Measurements from ENCODE around the gene CD80.
A peak's percentile ranks its signal among the peaks of the same experiment; 100 is the strongest.

The CD80 gene

GRCh38 chr3:119500901-119501300 lies 58.5 kb downstream of the CD80 start:
- Histone ChIP-seq H3K27ac (no peak overlapping the region), H3K4me3 (peak overlapping the region; percentile 7)
- TF ChIP-seq CTCF (IDR thresholded peaks at IDR 0.05): no peak
- DNase-seq (ENCODE audit: low spot score): no peak

GRCh38 chr3:119500265-119500664 lies 59.1 kb downstream of the CD80 start:
- TF ChIP-seq CTCF (IDR thresholded peaks at IDR 0.05): no peak
- peak overlapping the region; percentile 7 for H3K4me3 ChIP-seq
- no peak overlapping the region for H3K27ac ChIP-seq
- no peak for DNase-seq (ENCODE audit: low spot score)

GRCh38 chr3:119498186-119499011 lies 61.0 kb downstream of the CD80 start, which contains the start of gene TIMMDC1:
TIMMDC1 (plus strand) TSS chr3:119498547; CDS start chr3:119498734, 187 bp downstream.
- peak within 1 kb of the TSS; percentile 84 to 86 for H3K27ac ChIP-seq
- peak; percentile 99 for DNase-seq (ENCODE audit: low spot score)
- H3K4me3 ChIP-seq: peak within 1 kb of the TSS; percentile 76
- TF ChIP-seq CTCF (IDR thresholded peaks at IDR 0.05): no peak

- no peak for TF ChIP-seq CTCF (IDR thresholded peaks at IDR 0.05)
- DNase-seq (ENCODE audit: low spot score): no peak
- H3K4me3 ChIP-seq: peak overlapping the region; percentile 76
- peak overlapping the region; percentile 84 to 86 for H3K27ac ChIP-seq
Observed at GRCh38 chr3:119497820-119498185, 61.6 kb downstream of the CD80 start.

- H3K27ac ChIP-seq: no peak overlapping the region
- no peak for TF ChIP-seq CTCF (IDR thresholded peaks at IDR 0.05)
- DNase-seq (ENCODE audit: low spot score): no peak
- no peak overlapping the region for H3K4me3 ChIP-seq
Observed at GRCh38 chr3:119494597-119494996, 64.8 kb downstream of the CD80 start.

GRCh38 chr3:119492810-119493209 lies 66.6 kb downstream of the CD80 start:
- no peak for DNase-seq (ENCODE audit: low spot score)
- no peak overlapping the region for H3K4me3 ChIP-seq
- H3K27ac ChIP-seq: no peak overlapping the region
- no peak for TF ChIP-seq CTCF (IDR thresholded peaks at IDR 0.05)

- DNase-seq (ENCODE audit: low spot score): no peak
- TF ChIP-seq CTCF (IDR thresholded peaks at IDR 0.05): no peak
- Histone ChIP-seq H3K27ac (no peak overlapping the region), H3K4me3 (no peak overlapping the region)
Observed at GRCh38 chr3:119492128-119492527, 67.3 kb downstream of the CD80 start.

Measured in coronary artery (tissue), 2 donors.